ENCODE results near the gene CPNE8. TPM values are rescaled to one million over a fixed set of nuclear protein-coding genes. Genes with fewer than 3 reads are reported as not detected.

CPNE8 gene
- total RNA-seq, result 8.9 and 19.3 TPM in 2 replicates

GRCh38 chr12:38905480-38906351 is at the start of gene CPNE8:
CPNE8 (minus strand) TSS chr12:38905591; CDS start chr12:38905534, 57 bp downstream.

Measured in nasal cavity respiratory epithelium epithelial cell of viscerocranial mucosa (primary cell).